KOPT-K1 (cell line): Measurements from ENCODE around the gene ZNG1F.
"Not testable (repeated sequence)": the region's sequence is repeated elsewhere in the genome, so short reads cannot be mapped to it uniquely, and the experiment has no call there.

Source experiments
- H3K27ac ChIP-seq: fragments of 200-600 bp; sonication (generic); 2 replicates; pipeline ENCODE4 v1.5.1; 2016; ENCODE audit warnings: antibody characterized with exemption, mild to moderate bottlenecking, low read depth, low read length; ENCODE audit not compliant: poor library complexity, severe bottlenecking
- H3K36me3 ChIP-seq: fragments of 200-600 bp; sonication (generic); 2 replicates; pipeline ENCODE4 v1.5.1; 2017; ENCODE audit warnings: antibody characterized with exemption, mild to moderate bottlenecking, low read length, moderate library complexity; ENCODE audit not compliant: insufficient read depth
- H3K9me3 ChIP-seq: fragments of 200-600 bp; sonication (generic); 2 replicates; pipeline ENCODE4 v1.5.1; 2017; ENCODE audit warnings: antibody characterized with exemption, low read length, mild to moderate bottlenecking; ENCODE audit not compliant: insufficient read depth, poor library complexity, severe bottlenecking

Gene ZNG1F

GRCh38 chr9:41189217-41189616, at the start of gene ZNG1F:
ZNG1F (minus strand) TSS chr9:41189317; CDS start chr9:41189258, 59 bp downstream.
- H3K9me3 ChIP-seq, H3K36me3 ChIP-seq, H3K27ac ChIP-seq: not testable (repeated sequence)

- peaks cover 24% of the 10 kb centered on the region for H3K9me3 ChIP-seq
- not testable (repeated sequence) for H3K36me3 ChIP-seq, H3K27ac ChIP-seq
Measured at GRCh38 chr9:41237110-41237749, 48.1 kb upstream of the ZNG1F start.

- not testable (repeated sequence) for H3K27ac ChIP-seq, H3K36me3 ChIP-seq
- peaks cover 24% of the 10 kb centered on the region for H3K9me3 ChIP-seq
Measured at GRCh38 chr9:41236486-41237109, 47.5 kb upstream of the ZNG1F start.

GRCh38 chr9:41234811-41235805, 46.0 kb upstream of the ZNG1F start:
- not testable (repeated sequence) for H3K36me3 ChIP-seq, H3K27ac ChIP-seq
- H3K9me3 ChIP-seq: peaks cover 24% of the 10 kb centered on the region

GRCh38 chr9:41234221-41234620, 45.1 kb upstream of the ZNG1F start:
- H3K27ac ChIP-seq, H3K36me3 ChIP-seq: not testable (repeated sequence)
- H3K9me3 ChIP-seq: peaks cover 32% of the 10 kb centered on the region

- peaks cover 34% of the 10 kb centered on the region for H3K9me3 ChIP-seq
- H3K27ac ChIP-seq: not testable (repeated sequence)
Measured at GRCh38 chr9:41232326-41232725, 43.2 kb upstream of the ZNG1F start.

GRCh38 chr9:41230418-41230817, 41.3 kb upstream of the ZNG1F start:
- H3K27ac ChIP-seq, H3K36me3 ChIP-seq: not testable (repeated sequence)
- peaks cover 19% of the 10 kb centered on the region for H3K9me3 ChIP-seq

More at GRCh38 chr9:41232326-41232725, 43.2 kb upstream of the ZNG1F start:
- H3K36me3 ChIP-seq: not testable (repeated sequence)

- no peaks in the 10 kb centered on the region for H3K36me3 ChIP-seq
- no peak overlapping the region for H3K27ac ChIP-seq
- H3K9me3 ChIP-seq: peaks cover 12% of the 10 kb centered on the region
Measured at GRCh38 chr9:41229408-41230401, 40.6 kb upstream of the ZNG1F start.

- H3K27ac ChIP-seq, H3K36me3 ChIP-seq, H3K9me3 ChIP-seq: not testable (repeated sequence)
Measured at GRCh38 chr9:41219831-41220230, 30.7 kb upstream of the ZNG1F start.

- not testable (repeated sequence) for H3K9me3 ChIP-seq, H3K27ac ChIP-seq, H3K36me3 ChIP-seq
Measured at GRCh38 chr9:41188439-41188838, 678 bp downstream of the ZNG1F start.

- not testable (repeated sequence) for H3K9me3 ChIP-seq, H3K27ac ChIP-seq, H3K36me3 ChIP-seq
Measured at GRCh38 chr9:41174994-41175393, 14.1 kb downstream of the ZNG1F start.

- not testable (repeated sequence) for H3K9me3 ChIP-seq, H3K36me3 ChIP-seq
Measured at GRCh38 chr9:41150116-41150515, 39.0 kb downstream of the ZNG1F start.

GRCh38 chr9:41141878-41142277, 47.2 kb downstream of the ZNG1F start:
- H3K27ac ChIP-seq, H3K36me3 ChIP-seq, H3K9me3 ChIP-seq: not testable (repeated sequence)

More at GRCh38 chr9:41150116-41150515, 39.0 kb downstream of the ZNG1F start:
- not testable (repeated sequence) for H3K27ac ChIP-seq

GRCh38 chr9:41128581-41128980, 60.5 kb downstream of the ZNG1F start, which contains the start of gene FOXD4L6:
FOXD4L6 (minus strand) TSS chr9:41128681; CDS start chr9:41128383, 298 bp downstream.
- H3K27ac ChIP-seq, H3K36me3 ChIP-seq: not testable (repeated sequence)

More at GRCh38 chr9:41128581-41128980, 60.5 kb downstream of the ZNG1F start, which contains the start of gene FOXD4L6:
- not testable (repeated sequence) for H3K9me3 ChIP-seq
